ENCODE data around the gene SYCP2L. TPM values are rescaled to one million over a fixed set of nuclear protein-coding genes. Genes with fewer than 3 reads are reported as not detected.
"Not testable (repeated sequence)": the region's sequence is repeated elsewhere in the genome, so short reads cannot be mapped to it uniquely, and the experiment has no call there.

The SYCP2L gene
- total RNA-seq, 1 experiment from 2014 or later: 4.9 TPM

DNA sequence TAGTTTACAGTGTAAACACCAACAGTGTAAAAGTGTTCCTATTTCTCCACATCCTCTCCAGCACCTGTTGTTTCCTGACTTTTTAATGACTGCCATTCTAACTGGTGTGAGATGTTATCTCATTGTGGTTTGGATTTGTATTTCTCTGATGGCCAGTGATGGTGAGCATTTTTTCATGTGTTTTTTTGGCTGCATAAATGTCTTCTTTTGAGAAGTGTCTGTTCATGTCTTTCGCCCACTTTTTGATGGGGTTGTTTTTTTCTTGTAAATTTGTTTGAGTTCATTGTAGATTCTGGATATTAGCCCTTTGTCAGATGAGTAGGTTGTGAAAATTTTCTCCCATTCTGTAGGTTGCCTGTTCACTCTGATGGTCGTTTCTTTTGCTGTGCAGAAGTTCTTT, 98.1 kb downstream of the SYCP2L start:
- H2AFZ ChIP-seq (ENCODE audit: low read depth, low read length, poor library complexity, severe bottlenecking); H3K4me3 ChIP-seq (replicated peaks in 1 of 2; ENCODE audit: low read depth in 1 of 2, low read length in 2 of 2); H3K27me3 ChIP-seq (ENCODE audit: insufficient read depth, low read length); H3K9me3 ChIP-seq (ENCODE audit: control insufficient read depth in 1 of 2, insufficient read depth in 1 of 2, low read depth in 1 of 2, low read length in 2 of 2); POLR2A ChIA-PET; ATAC-seq; H3K4me2 ChIP-seq (ENCODE audit: low read length); H3K9me2 ChIP-seq (ENCODE audit: insufficient read depth); H3K36me3 ChIP-seq (ENCODE audit: control insufficient read depth in 1 of 2, insufficient read depth in 2 of 2, low read length in 2 of 2); H3K79me2 ChIP-seq (ENCODE audit: insufficient read depth, low read length); BruUV-seq (replicated peaks); RAD21 ChIA-PET (ENCODE audit: low non-redundant PET in 1 of 2, low total read pairs in 2 of 2, uncharacterized antibody in 2 of 2, unreplicated experiment in 2 of 2); H3K9ac ChIP-seq (ENCODE audit: low read length); DNase-seq (ENCODE audit: low read depth, low spot score); H3K27ac ChIP-seq (ENCODE audit: low read depth, low read length); H3K4me1 ChIP-seq (ENCODE audit: control insufficient read depth in 1 of 2, insufficient read depth in 2 of 2, low read length in 2 of 2); H4K20me1 ChIP-seq (ENCODE audit: insufficient read depth); CTCF ChIA-PET: not testable (repeated sequence)
- intact Hi-C loops (cut with micrococcal nuclease): loop anchor here (10.0 kb wide), 1 partner anchor 280 kb away; no protein-coding TSS in a partner anchor

DNA sequence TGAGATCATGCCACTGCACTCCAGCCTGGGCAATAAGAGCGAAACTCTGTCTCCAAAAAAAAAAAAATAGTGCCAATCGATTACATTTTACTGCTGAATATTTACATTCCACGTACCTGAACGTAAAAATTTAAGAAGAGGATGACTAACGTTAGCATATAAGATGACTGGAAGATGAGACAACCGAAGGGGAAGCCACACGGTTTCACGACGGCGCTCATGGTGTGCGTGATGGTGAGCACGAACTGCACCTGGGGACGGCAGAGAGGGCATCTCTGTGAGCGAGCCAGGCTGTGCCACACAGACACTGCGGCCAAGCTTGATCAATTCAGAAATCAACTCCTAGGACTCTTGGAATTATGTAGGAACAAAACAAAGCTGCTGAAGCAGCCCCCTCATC, 102.7 kb downstream of the SYCP2L start:
- intact Hi-C loops (cut with micrococcal nuclease): loop anchor here (10.0 kb wide), 1 partner anchor 275 kb away; no protein-coding TSS in a partner anchor
- Histone ChIP-seq H3K79me2 (ENCODE audit: insufficient read depth, low read length) (no peaks in the 10 kb centered on the region), H3K27me3 (ENCODE audit: insufficient read depth, low read length) (no peaks in the 10 kb centered on the region), H3K27ac (ENCODE audit: low read depth, low read length) (no peak overlapping the region), H3K9me3 (ENCODE audit: control insufficient read depth in 1 of 2, insufficient read depth in 1 of 2, low read depth in 1 of 2, low read length in 2 of 2) (no peaks in the 10 kb centered on the region), H3K4me1 (ENCODE audit: control insufficient read depth in 1 of 2, insufficient read depth in 2 of 2, low read length in 2 of 2) (no peaks in the 10 kb centered on the region), H4K20me1 (ENCODE audit: insufficient read depth) (no peaks in the 10 kb centered on the region), H3K9me2 (ENCODE audit: insufficient read depth) (no peaks in the 10 kb centered on the region), H2AFZ (ENCODE audit: low read depth, low read length, poor library complexity, severe bottlenecking) (no peak overlapping the region), H3K4me2 (ENCODE audit: low read length) (no peak overlapping the region), H3K9ac (ENCODE audit: low read length) (no peak overlapping the region), H3K36me3 (ENCODE audit: control insufficient read depth in 1 of 2, insufficient read depth in 2 of 2, low read length in 2 of 2) (no peaks in the 10 kb centered on the region), H3K4me3 (replicated peaks in 1 of 2; ENCODE audit: low read depth in 1 of 2, low read length in 2 of 2) (no peak overlapping the region)
- RAD21 ChIA-PET (ENCODE audit: low non-redundant PET in 1 of 2, low total read pairs in 2 of 2, uncharacterized antibody in 2 of 2, unreplicated experiment in 2 of 2): no interaction called here
- no peak for DNase-seq (ENCODE audit: low read depth, low spot score)
- CTCF ChIA-PET: no interaction called here
- TF ChIP-seq YY1 (IDR thresholded peaks at IDR 0.05; ENCODE audit: extremely low read depth, insufficient replicate concordance, low read depth, low read length) (no peak), TCF7L2 (IDR thresholded peaks at IDR 0.05; ENCODE audit: borderline replicate concordance, extremely low read depth, insufficient read depth, insufficient read length) (no peak)
- no peak for ATAC-seq
- no TSS peak for BruUV-seq (replicated peaks)
- POLR2A ChIA-PET: no interaction called here

DNA sequence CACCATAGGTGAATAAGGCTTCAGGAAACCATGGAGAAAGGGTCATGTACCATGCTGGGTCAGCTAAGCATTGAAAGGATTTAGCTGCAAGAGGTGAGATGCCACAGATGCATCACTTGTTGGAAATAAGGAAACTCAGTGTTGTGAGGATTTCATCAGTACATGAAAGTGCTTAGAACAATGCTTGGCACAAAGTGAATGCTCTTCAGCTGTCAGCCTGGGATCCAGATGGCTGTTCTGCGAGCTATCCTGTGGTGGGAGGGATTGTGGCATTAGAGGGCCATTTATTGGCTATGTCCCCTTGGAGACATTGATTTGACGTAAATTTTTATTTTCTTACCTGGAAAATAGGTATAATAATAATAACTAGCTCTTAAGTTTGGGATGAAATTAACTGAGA, 104.3 kb downstream of the SYCP2L start:
- no peaks in the 10 kb centered on the region for H4K20me1 ChIP-seq (ENCODE audit: insufficient read depth)
- no peak overlapping the region for H2AFZ ChIP-seq (ENCODE audit: low read depth, low read length, poor library complexity, severe bottlenecking)
- H3K79me2 ChIP-seq (ENCODE audit: insufficient read depth, low read length): no peaks in the 10 kb centered on the region
- no peak overlapping the region for H3K4me3 ChIP-seq (replicated peaks in 1 of 2; ENCODE audit: low read depth in 1 of 2, low read length in 2 of 2)
- no peaks in the 10 kb centered on the region for H3K36me3 ChIP-seq (ENCODE audit: control insufficient read depth in 1 of 2, insufficient read depth in 2 of 2, low read length in 2 of 2)
- H3K4me1 ChIP-seq (ENCODE audit: control insufficient read depth in 1 of 2, insufficient read depth in 2 of 2, low read length in 2 of 2): no peaks in the 10 kb centered on the region
- no peak overlapping the region for H3K9ac ChIP-seq (ENCODE audit: low read length)
- ChIA-PET POLR2A (no interaction called here), CTCF (interaction anchor here (1.0 kb wide), 1 partner anchor 10 kb away, joined by 3 read pairs; no protein-coding TSS in a partner anchor), RAD21 (ENCODE audit: low non-redundant PET in 1 of 2, low total read pairs in 2 of 2, uncharacterized antibody in 2 of 2, unreplicated experiment in 2 of 2) (no interaction called here)
- no peaks in the 10 kb centered on the region for H3K9me2 ChIP-seq (ENCODE audit: insufficient read depth)
- intact Hi-C loops (cut with micrococcal nuclease): no loop called here
- no peak overlapping the region for H3K27ac ChIP-seq (ENCODE audit: low read depth, low read length)
- BruUV-seq (replicated peaks): no TSS peak
- H3K27me3 ChIP-seq (ENCODE audit: insufficient read depth, low read length): no peaks in the 10 kb centered on the region
- H3K4me2 ChIP-seq (ENCODE audit: low read length): no peak overlapping the region
- no peak for ATAC-seq
- DNase-seq (ENCODE audit: low read depth, low spot score): no peak
- no peak for TF ChIP-seq SRF (IDR thresholded peaks at IDR 0.05; ENCODE audit: low read depth)
- no peaks in the 10 kb centered on the region for H3K9me3 ChIP-seq (ENCODE audit: control insufficient read depth in 1 of 2, insufficient read depth in 1 of 2, low read depth in 1 of 2, low read length in 2 of 2)
